Activated CD8-positive, alpha-beta T cell treated with anti-CD3 and anti-CD28 coated beads for 36 hours (primary cell): ENCODE measurements around the gene HIP1R. TPM values are rescaled to one million over a fixed set of nuclear protein-coding genes. Genes with fewer than 3 reads are reported as not detected.

Experiments
- ATAC-seq: fragments of 200-7000 bp; cut with Tn5 transposase; one replicate; pipeline ENCODE4 v1.10.0; 2021; ENCODE audit warnings: mild to moderate bottlenecking, moderate library complexity
- CTCF ChIA-PET: fragments of 350-600 bp; sonication (Branson Sonifier 250); formaldehyde crosslinking; loops from one replicate; lab custom pipeline; 2021; ENCODE audit warnings: antibody characterized with exemption; lab: Charles Lee
- POLR2A ChIA-PET: fragments of 350-600 bp; sonication (Branson Sonifier 250); formaldehyde crosslinking; loops from one replicate; lab custom pipeline; 2021; ENCODE audit warnings: antibody characterized with exemption; lab: Charles Lee
- DNase-seq: peaks from one replicate; pipeline ENCODE4 v3.0.0-alpha.2; 2020
- H3K27ac Mint-ChIP-seq: one replicate; pipeline ENCODE4 v1.8.0; 2021; ENCODE audit warnings: mild to moderate bottlenecking, mixed read lengths
- H3K27me3 Mint-ChIP-seq: one replicate; pipeline ENCODE4 v1.8.0; 2021; ENCODE audit warnings: mixed read lengths
- H3K36me3 Mint-ChIP-seq: one replicate; pipeline ENCODE4 v1.8.0; 2021; ENCODE audit warnings: low read depth, mixed read lengths
- H3K4me1 Mint-ChIP-seq: one replicate; pipeline ENCODE4 v1.8.0; 2021; ENCODE audit warnings: low read depth, mixed read lengths
- H3K4me3 Mint-ChIP-seq: one replicate; pipeline ENCODE4 v1.8.0; 2021; ENCODE audit warnings: mild to moderate bottlenecking, moderate library complexity, mixed read lengths
- H3K9me3 Mint-ChIP-seq: one replicate; pipeline ENCODE4 v1.8.0; 2021; ENCODE audit warnings: mixed read lengths
- intact Hi-C: fragments of 100-400 bp; cut with micrococcal nuclease; formaldehyde crosslinking; loops from one replicate; pipeline ENCODE4 v1.10.0; 2022
- total RNA-seq, 2 experiments: library from RNA; stranded (reverse); gene quantifications; one replicate each; pipeline ENCODE4 v1.2.3, GENCODE V29; 2021
- TF ChIP-seq, protein P1 (sequence below): fragments of 200-600 bp; IDR thresholded peaks from one replicate; pipeline ENCODE4 v1.8.0; 2022; ENCODE audit warnings: antibody characterized with exemption, mild to moderate bottlenecking

The HIP1R gene
- total RNA-seq, 2 experiments from 2014 or later = 22.8 to 22.9 TPM

DNA sequence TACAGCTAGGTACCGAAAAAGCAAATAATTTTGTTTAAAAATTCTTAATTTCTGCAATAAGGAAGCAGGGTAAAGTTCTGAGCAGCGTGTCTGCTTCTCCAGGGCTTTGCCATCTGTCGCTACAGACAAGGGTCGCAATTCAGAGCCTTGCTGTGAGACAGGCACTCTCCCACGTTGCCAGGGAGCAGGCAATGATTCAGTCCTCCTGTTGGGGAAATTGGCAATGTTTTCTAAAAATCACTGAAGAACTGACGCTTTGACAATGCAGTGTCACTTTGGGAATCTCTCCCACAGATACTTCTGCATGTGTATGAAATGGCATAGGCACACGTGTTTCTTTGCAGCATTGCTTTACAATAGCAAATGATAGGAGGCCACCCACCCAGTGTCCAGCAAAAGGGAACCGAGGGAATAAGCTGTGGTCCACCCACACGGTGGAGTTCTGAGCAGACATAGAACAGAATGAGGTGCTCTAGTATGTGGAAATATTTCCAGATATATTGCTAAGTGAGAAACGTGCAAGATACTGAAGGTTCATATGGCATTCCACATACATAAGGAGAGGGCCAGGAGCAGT is 16.0 kb upstream of the HIP1R start:
- CTCF ChIA-PET = interaction anchor here (1.6 to 3.6 kb wide), 2 partner anchors 11 to 26 kb away, joined by 4 to 25 read pairs; no protein-coding TSS in a partner anchor
- no peaks in the 10 kb centered on the region for H3K9me3 Mint-ChIP-seq

DNA sequence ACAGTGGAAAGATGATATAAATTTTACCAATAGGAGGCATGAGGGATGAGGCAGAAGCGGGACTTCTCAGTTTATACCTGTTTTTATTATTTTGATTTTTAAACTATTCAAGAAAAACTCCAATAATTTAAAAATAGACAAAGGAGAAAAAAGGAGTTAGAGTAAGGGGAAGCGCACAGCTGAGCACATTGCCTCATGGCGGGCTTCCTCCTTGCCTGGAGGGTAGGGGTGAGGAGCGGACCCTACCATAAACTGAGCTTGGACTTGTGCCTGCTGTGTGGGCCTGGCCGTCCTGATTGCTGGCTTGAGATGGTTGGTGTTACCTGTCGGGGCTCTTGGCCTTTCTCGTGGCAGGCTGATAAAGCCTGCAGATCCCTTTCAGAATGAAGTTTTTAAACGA is 15.1 kb upstream of the HIP1R start:
- intact Hi-C loops = no loop called here
- Mint-ChIP-seq H3K4me3 (no peak overlapping the region), H3K36me3 (no peaks in the 10 kb centered on the region), H3K27me3 (no peaks in the 10 kb centered on the region), H3K27ac (no peak overlapping the region), H3K9me3 (no peaks in the 10 kb centered on the region), H3K4me1 (no peaks in the 10 kb centered on the region)
- CTCF ChIA-PET = no interaction called here
- no peak for DNase-seq
- POLR2A ChIA-PET = interaction anchor here (0.6 to 1.0 kb wide), 2 partner anchors 21 to 26 kb away, joined by 3 read pairs; no protein-coding TSS in a partner anchor
- no peak for ATAC-seq
- TF ChIP-seq, protein P1, sequence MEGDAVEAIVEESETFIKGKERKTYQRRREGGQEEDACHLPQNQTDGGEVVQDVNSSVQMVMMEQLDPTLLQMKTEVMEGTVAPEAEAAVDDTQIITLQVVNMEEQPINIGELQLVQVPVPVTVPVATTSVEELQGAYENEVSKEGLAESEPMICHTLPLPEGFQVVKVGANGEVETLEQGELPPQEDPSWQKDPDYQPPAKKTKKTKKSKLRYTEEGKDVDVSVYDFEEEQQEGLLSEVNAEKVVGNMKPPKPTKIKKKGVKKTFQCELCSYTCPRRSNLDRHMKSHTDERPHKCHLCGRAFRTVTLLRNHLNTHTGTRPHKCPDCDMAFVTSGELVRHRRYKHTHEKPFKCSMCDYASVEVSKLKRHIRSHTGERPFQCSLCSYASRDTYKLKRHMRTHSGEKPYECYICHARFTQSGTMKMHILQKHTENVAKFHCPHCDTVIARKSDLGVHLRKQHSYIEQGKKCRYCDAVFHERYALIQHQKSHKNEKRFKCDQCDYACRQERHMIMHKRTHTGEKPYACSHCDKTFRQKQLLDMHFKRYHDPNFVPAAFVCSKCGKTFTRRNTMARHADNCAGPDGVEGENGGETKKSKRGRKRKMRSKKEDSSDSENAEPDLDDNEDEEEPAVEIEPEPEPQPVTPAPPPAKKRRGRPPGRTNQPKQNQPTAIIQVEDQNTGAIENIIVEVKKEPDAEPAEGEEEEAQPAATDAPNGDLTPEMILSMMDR = no peak

More for the DNA sequence above, 16.0 kb upstream of the HIP1R start:
- TF ChIP-seq, protein P1 = no peak
- Mint-ChIP-seq H3K36me3 (no peaks in the 10 kb centered on the region), H3K27ac (no peak overlapping the region), H3K4me3 (no peak overlapping the region), H3K27me3 (no peaks in the 10 kb centered on the region), H3K4me1 (no peaks in the 10 kb centered on the region)
- ATAC-seq (no peak), DNase-seq (no peak)
- POLR2A ChIA-PET = no interaction called here
- intact Hi-C loops = no loop called here

DNA sequence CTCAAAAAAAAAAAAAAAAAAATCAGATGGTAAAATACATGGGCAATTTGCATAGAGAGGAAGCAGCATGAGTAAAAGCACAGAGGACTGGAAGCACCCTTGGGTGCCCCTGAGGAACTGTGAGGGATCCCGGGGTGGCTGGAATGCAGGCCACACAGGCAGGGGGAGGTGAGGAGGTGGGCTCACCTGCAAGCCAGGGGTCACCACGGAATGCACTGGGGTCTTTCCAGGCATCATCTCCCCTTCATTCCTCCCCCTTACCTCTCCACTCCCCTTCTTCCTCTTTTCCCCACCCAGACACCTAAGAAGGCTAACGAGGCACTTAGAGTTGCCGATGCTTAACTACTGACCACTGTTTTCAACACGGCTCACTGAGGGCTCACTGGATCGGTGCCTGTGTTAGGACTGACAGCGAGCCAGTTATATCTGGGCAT is 14.4 kb upstream of the HIP1R start:
- POLR2A ChIA-PET = interaction anchor here (1.0 kb wide), 1 partner anchor 22 kb away, joined by 3 read pairs; no protein-coding TSS in a partner anchor
- intact Hi-C loops = no loop called here
- CTCF ChIA-PET = no interaction called here

DNA sequence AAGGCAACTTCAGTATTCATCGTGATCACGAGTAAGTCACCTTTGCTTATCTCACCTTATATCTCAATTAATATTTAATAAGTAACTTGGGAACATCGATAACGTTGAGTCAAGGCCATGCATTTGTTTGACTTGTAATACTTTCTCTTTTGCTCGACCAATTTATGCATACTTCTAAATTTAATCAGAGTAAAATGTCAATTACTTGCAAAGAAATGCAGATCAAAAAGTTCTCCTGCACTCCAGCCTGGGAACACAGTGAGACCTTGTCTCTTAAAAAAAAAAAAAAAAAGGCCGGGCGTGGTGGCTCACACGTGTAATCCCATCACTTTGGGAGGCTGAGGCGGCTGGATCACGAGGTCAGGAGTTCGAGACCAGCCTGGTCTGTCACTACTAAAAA is 11.8 kb upstream of the HIP1R start:
- Mint-ChIP-seq H3K4me1 (no peaks in the 10 kb centered on the region), H3K9me3 (no peaks in the 10 kb centered on the region), H3K27me3 (no peaks in the 10 kb centered on the region), H3K4me3 (no peak overlapping the region), H3K27ac (no peak overlapping the region), H3K36me3 (no peaks in the 10 kb centered on the region)
- TF ChIP-seq, protein P1 = no peak
- intact Hi-C loops = no loop called here
- ATAC-seq (no peak), DNase-seq (no peak)
- ChIA-PET POLR2A (interaction anchor here (0.6 kb wide), 1 partner anchor 9 kb away, joined by 4 read pairs; no protein-coding TSS in a partner anchor), CTCF (interaction anchor here (1.6 to 2.4 kb wide), 2 partner anchors 30 to 37 kb away, joined by 4 to 9 read pairs; no protein-coding TSS in a partner anchor)

More for the DNA sequence above, 14.4 kb upstream of the HIP1R start:
- H3K4me1 Mint-ChIP-seq = no peaks in the 10 kb centered on the region
- H3K36me3 Mint-ChIP-seq = no peaks in the 10 kb centered on the region
- DNase-seq = no peak
- no peaks in the 10 kb centered on the region for H3K9me3 Mint-ChIP-seq
- no peak overlapping the region for H3K4me3 Mint-ChIP-seq
- no peak overlapping the region for H3K27ac Mint-ChIP-seq
- ATAC-seq = no peak
- TF ChIP-seq, protein P1 = no peak
- no peaks in the 10 kb centered on the region for H3K27me3 Mint-ChIP-seq
